SJSA1 (cell line): ENCODE measurements around the gene TMEM91. TPM values are rescaled to one million over a fixed set of nuclear protein-coding genes. Genes with fewer than 3 reads are reported as not detected.
A peak's percentile ranks its signal among the peaks of the same experiment; 100 is the strongest.
"Not testable (repeated sequence)": the region's sequence is repeated elsewhere in the genome, so short reads cannot be mapped to it uniquely, and the experiment has no call there.

Experiments
- DNase-seq, 2 experiments: peaks; one replicate each; pipeline ENCODE4 v3.0.0-alpha.2; 2015 to 2020; ENCODE audit warnings: low spot score in 2 of 2, low read depth in 1 of 2
- H3K27ac ChIP-seq: fragments of 250-450 bp; sonication (Bioruptor Pico); 2 replicates; pipeline ENCODE4 v1.5.1; 2020; ENCODE audit warnings: mild to moderate bottlenecking, moderate library complexity
- H3K27me3 ChIP-seq: fragments of 250-450 bp; sonication (Bioruptor Pico); replicated peaks from 2 replicates; pipeline ENCODE4 v1.5.1; 2020; ENCODE audit warnings: mild to moderate bottlenecking, moderate library complexity
- H3K36me3 ChIP-seq: fragments of 250-450 bp; sonication (Bioruptor Pico); 2 replicates; pipeline ENCODE4 v1.5.1; 2020; ENCODE audit warnings: mild to moderate bottlenecking
- H3K4me1 ChIP-seq: fragments of 250-450 bp; sonication (Bioruptor Pico); replicated peaks from 2 replicates; pipeline ENCODE4 v1.6.1; 2021; ENCODE audit warnings: mild to moderate bottlenecking
- H3K4me3 ChIP-seq: fragments of 250-450 bp; sonication (Bioruptor Pico); 2 replicates; pipeline ENCODE4 v1.5.1; 2020; ENCODE audit warnings: mild to moderate bottlenecking
- H3K9me3 ChIP-seq: fragments of 250-450 bp; sonication (Bioruptor Pico); replicated peaks from 2 replicates; pipeline ENCODE4 v1.5.1; 2020; ENCODE audit warnings: mild to moderate bottlenecking
- total RNA-seq: library from RNA; depleted of rRNA; stranded (reverse); fragments of >200 nt; shearing (Covaris generic); gene quantifications from 2 replicates; pipeline ENCODE4 v1.2.3, GENCODE V29; 2014

TMEM91 gene
- total RNA-seq, 1 experiment from 2014 or later, result 2.5 TPM

GRCh38 chr19:41344162-41344561, 32.2 kb upstream of the TMEM91 start:
- Histone ChIP-seq H3K9me3 (no peaks in the 10 kb centered on the region), H3K4me1 (peaks cover 18% of the 10 kb centered on the region), H3K27ac (no peak overlapping the region), H3K36me3 (peaks cover 87% of the 10 kb centered on the region), H3K27me3 (no peaks in the 10 kb centered on the region), H3K4me3 (no peak overlapping the region)
- no peak for DNase-seq

DNA sequence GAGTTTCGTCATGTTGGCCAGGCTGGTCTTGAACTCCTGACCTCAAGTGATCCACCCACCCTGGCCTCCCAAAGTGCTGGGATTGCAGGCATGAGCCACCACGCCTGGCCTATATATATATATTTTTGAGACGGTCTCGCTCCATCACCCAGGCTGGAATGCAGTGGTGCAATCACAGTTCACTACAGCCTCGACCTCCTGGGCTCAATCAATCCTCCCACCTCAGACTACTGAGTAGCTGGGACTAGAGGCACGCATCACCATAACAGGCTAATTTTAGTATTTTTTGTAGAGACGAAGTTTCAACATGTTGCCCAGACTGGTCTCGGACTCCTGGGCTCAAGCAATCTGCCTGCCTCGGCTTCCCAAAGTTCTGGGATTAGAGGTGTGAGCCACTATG, 29.4 kb upstream of the TMEM91 start:
- H3K27me3 ChIP-seq, H3K9me3 ChIP-seq, DNase-seq, H3K27ac ChIP-seq, H3K4me3 ChIP-seq: not testable (repeated sequence)
- H3K4me1 ChIP-seq, result peaks cover 11% of the 10 kb centered on the region
- H3K36me3 ChIP-seq, result peaks cover 85% of the 10 kb centered on the region

DNA sequence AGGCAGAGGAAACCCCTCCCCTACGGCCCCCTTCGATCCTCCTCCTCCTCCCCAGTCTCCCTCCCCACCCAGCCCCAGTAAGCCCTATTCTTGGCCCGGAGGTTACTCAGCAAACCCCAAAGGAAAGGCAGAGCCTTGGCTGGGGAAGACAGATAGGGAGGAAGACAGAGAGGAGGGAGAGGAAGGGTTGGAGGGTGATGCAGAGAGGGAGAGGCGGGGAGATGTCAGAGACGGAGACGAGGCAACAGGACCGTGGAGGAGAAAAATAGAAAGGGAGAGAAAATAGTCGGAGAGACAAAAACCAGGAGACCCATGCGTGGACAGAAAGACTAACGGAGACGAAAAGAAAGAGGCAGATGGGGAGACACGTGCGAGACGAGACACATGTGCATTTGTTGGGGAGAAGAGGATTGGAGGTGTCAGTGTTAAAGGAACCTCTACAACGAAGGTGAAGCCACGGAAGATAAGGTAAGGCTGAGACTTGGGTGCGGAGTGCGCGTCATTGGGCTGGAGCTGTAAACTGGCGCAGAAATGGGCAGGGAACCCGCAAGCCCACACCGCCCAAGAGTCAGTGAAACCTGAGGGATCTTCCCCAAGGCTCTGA, 25.5 kb upstream of the TMEM91 start:
- no peaks in the 10 kb centered on the region for H3K9me3 ChIP-seq
- H3K27me3 ChIP-seq, result no peaks in the 10 kb centered on the region
- H3K4me3 ChIP-seq, result peak overlapping the region; percentile 66
- H3K36me3 ChIP-seq, result peaks cover 56% of the 10 kb centered on the region
- no peak overlapping the region for H3K27ac ChIP-seq
- H3K4me1 ChIP-seq, result peaks cover 15% of the 10 kb centered on the region
- DNase-seq, result no peak

GRCh38 chr19:41351339-41352245, 24.7 kb upstream of the TMEM91 start:
- peak; percentile 67 to 72 for DNase-seq
- H3K9me3 ChIP-seq, result no peaks in the 10 kb centered on the region
- H3K27ac ChIP-seq, result no peak overlapping the region

DNA sequence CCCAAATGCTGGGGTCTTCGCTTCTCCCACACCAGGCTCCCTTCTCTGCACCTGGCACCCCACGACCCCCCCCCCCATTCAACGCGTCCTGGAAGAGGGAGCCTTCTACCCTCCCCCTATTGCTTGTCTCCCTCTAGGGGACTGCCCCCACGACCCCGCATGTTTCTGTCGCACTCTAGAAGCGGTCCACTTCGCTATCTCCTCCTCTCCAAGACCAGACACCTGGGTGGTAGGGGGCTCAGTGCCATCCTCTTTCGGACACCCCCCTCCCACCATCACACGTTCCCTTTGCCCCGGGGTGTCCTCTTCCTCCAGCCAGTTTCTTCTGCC, 24.1 kb upstream of the TMEM91 start:
- no peaks in the 10 kb centered on the region for H3K9me3 ChIP-seq
- H3K27ac ChIP-seq, result no peak overlapping the region
- H3K4me3 ChIP-seq, result peak overlapping the region; percentile 66
- DNase-seq, result no peak
- peaks cover 15% of the 10 kb centered on the region for H3K4me1 ChIP-seq
- peaks cover 42% of the 10 kb centered on the region for H3K36me3 ChIP-seq
- no peaks in the 10 kb centered on the region for H3K27me3 ChIP-seq

More at GRCh38 chr19:41351339-41352245, 24.7 kb upstream of the TMEM91 start:
- H3K27me3 ChIP-seq, result no peaks in the 10 kb centered on the region
- peaks cover 15% of the 10 kb centered on the region for H3K4me1 ChIP-seq
- H3K36me3 ChIP-seq, result peaks cover 49% of the 10 kb centered on the region
- peak overlapping the region; percentile 66 for H3K4me3 ChIP-seq

GRCh38 chr19:41352609-41353465, 23.5 kb upstream of the TMEM91 start:
- H3K4me3 ChIP-seq, result peak overlapping the region; percentile 66
- H3K4me1 ChIP-seq, result peaks cover 15% of the 10 kb centered on the region
- peaks cover 36% of the 10 kb centered on the region for H3K36me3 ChIP-seq
- no peaks in the 10 kb centered on the region for H3K27me3 ChIP-seq
- peak overlapping the region; percentile 66 for H3K27ac ChIP-seq
- DNase-seq, result peak; percentile 67 to 72
- no peaks in the 10 kb centered on the region for H3K9me3 ChIP-seq

GRCh38 chr19:41353466-41354342, 22.6 kb upstream of the TMEM91 start, which contains the start of gene TGFB1:
TSS of gene TGFB1 (minus strand) at chr19:41353922. CDS start at chr19:41353044, 878 bp downstream.
- peak; percentile 93 to 94 for DNase-seq
- H3K36me3 ChIP-seq, result peaks cover 30% of the 10 kb centered on the region
- H3K4me3 ChIP-seq, result peak within 1 kb of the TSS; percentile 66
- no peaks in the 10 kb centered on the region for H3K9me3 ChIP-seq
- H3K27ac ChIP-seq, result peak within 1 kb of the TSS; percentile 66
- peaks cover 15% of the 10 kb centered on the region for H3K4me1 ChIP-seq
- no peaks in the 10 kb centered on the region for H3K27me3 ChIP-seq

GRCh38 chr19:41354343-41354953, 21.9 kb upstream of the TMEM91 start:
- peak overlapping the region; percentile 66 for H3K4me3 ChIP-seq
- DNase-seq, result no peak
- H3K27me3 ChIP-seq, result no peaks in the 10 kb centered on the region
- peaks cover 15% of the 10 kb centered on the region for H3K4me1 ChIP-seq
- no peak overlapping the region for H3K27ac ChIP-seq
- no peaks in the 10 kb centered on the region for H3K9me3 ChIP-seq
- H3K36me3 ChIP-seq, result peaks cover 22% of the 10 kb centered on the region

- no peak for DNase-seq
- H3K36me3 ChIP-seq, result peaks cover 16% of the 10 kb centered on the region
- H3K9me3 ChIP-seq, result no peaks in the 10 kb centered on the region
- peaks cover 18% of the 10 kb centered on the region for H3K4me1 ChIP-seq
- H3K4me3 ChIP-seq, result no peak overlapping the region
- no peak overlapping the region for H3K27ac ChIP-seq
- no peaks in the 10 kb centered on the region for H3K27me3 ChIP-seq
Observed at GRCh38 chr19:41355035-41355434, 21.3 kb upstream of the TMEM91 start.

DNA sequence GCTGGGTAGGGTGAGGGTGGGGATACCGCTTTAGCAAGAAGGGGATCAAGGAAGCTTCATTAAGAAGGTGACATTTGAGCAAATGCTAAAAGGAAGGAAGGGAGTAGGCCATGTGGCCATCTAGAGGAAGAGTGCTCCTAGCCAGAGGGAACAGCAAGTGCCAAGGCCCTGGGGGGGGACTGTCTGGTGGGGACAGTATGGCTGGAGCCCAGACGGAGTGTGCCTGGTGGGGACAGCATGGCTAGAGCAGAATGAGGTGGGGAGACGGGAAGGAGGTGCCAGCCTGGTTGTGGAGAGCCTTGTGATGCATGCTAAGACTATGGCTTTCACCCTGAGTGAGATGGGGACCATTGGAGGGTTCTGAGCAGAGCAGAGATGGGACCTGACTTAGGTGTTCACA, 20.5 kb upstream of the TMEM91 start:
- DNase-seq, result no peak
- Histone ChIP-seq H3K4me3 (no peak overlapping the region), H3K9me3 (no peaks in the 10 kb centered on the region)

GRCh38 chr19:41356984-41357739, 19.2 kb upstream of the TMEM91 start:
- Histone ChIP-seq H3K9me3 (no peaks in the 10 kb centered on the region), H3K27me3 (no peaks in the 10 kb centered on the region), H3K36me3 (peaks cover 4% of the 10 kb centered on the region; the same call in 1 of the 2 replicates), H3K4me1 (peaks cover 9% of the 10 kb centered on the region), H3K27ac (no peak overlapping the region), H3K4me3 (no peak overlapping the region)
- no peak for DNase-seq

More for the DNA sequence above, 20.5 kb upstream of the TMEM91 start:
- Histone ChIP-seq H3K4me1 (peaks cover 15% of the 10 kb centered on the region), H3K27ac (no peak overlapping the region), H3K36me3 (peaks cover 11% of the 10 kb centered on the region), H3K27me3 (no peaks in the 10 kb centered on the region)

DNA sequence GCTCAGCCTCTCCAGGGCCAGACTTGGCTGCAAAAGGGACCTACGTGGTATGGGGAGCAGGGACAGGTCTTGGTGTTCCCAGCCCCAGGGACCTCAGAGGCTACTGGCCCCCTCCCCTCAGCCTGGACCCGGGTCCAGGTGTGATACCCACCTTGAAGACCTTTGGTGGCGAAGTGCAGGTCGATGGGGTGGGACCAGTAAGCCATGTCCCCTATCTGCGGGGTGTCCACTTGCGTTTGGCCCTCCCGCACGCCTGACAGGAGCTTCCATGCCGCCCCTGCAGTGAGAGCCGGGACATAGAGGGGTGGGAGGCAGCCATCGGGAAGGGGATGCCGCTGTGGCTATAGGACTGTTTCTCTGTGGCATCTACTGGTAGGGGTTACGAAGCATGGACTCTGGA, 18.6 kb upstream of the TMEM91 start:
- Histone ChIP-seq H3K4me3 (no peak overlapping the region), H3K27me3 (no peaks in the 10 kb centered on the region), H3K9me3 (no peaks in the 10 kb centered on the region), H3K27ac (no peak overlapping the region), H3K4me1 (peaks cover 9% of the 10 kb centered on the region), H3K36me3 (peaks cover 1% of the 10 kb centered on the region; the same call in 1 of the 2 replicates)
- no peak for DNase-seq
